Hepatocyte (in vitro differentiated cells): ENCODE data around the gene IL21R. TPM values are rescaled to one million over a fixed set of nuclear protein-coding genes. Genes with fewer than 3 reads are reported as not detected.

Source experiments
- DNase-seq: peaks from one replicate; pipeline ENCODE4 v3.0.0-alpha.2; 2016; ENCODE audit warnings: low spot score
- H2AFZ ChIP-seq: fragments of 200-600 bp; sonication (generic); 2 replicates; pipeline ENCODE4 v1.6.0; 2016; ENCODE audit warnings: antibody characterized with exemption, mild to moderate bottlenecking
- H3K27ac ChIP-seq: fragments of 200-600 bp; sonication (generic); 2 replicates; pipeline ENCODE4 v1.5.1; 2016; ENCODE audit warnings: mild to moderate bottlenecking
- H3K27me3 ChIP-seq: fragments of 200-600 bp; sonication (generic); 2 replicates; pipeline ENCODE4 v1.6.1; 2016
- H3K36me3 ChIP-seq: fragments of 200-600 bp; sonication (generic); replicated peaks from 2 replicates; pipeline ENCODE4 v1.5.1; 2016; ENCODE audit warnings: low read depth; ENCODE audit not compliant: insufficient read depth
- H3K4me1 ChIP-seq: fragments of 200-600 bp; sonication (generic); 2 replicates; pipeline ENCODE4 v1.5.1; 2016; ENCODE audit warnings: mild to moderate bottlenecking, moderate library complexity; ENCODE audit not compliant: insufficient read depth
- H3K4me2 ChIP-seq: fragments of 200-600 bp; sonication (generic); 2 replicates; pipeline ENCODE4 v1.6.0; 2016
- H3K4me3 ChIP-seq: fragments of 200-600 bp; sonication (generic); 2 replicates; pipeline ENCODE4 v1.5.1; 2016; ENCODE audit warnings: mild to moderate bottlenecking
- H3K79me2 ChIP-seq: fragments of 200-600 bp; sonication (generic); 2 replicates; pipeline ENCODE4 v1.6.0; 2017; ENCODE audit warnings: mild to moderate bottlenecking
- H3K9me2 ChIP-seq: fragments of 200-600 bp; sonication (generic); replicated peaks from 2 replicates; pipeline ENCODE4 v1.6.0; 2017; ENCODE audit warnings: mild to moderate bottlenecking; ENCODE audit not compliant: insufficient read depth
- H3K9me3 ChIP-seq: fragments of 200-600 bp; sonication (generic); 2 replicates; pipeline ENCODE4 v1.5.1; 2016; ENCODE audit warnings: low read depth, mild to moderate bottlenecking
- H4K20me1 ChIP-seq: fragments of 200-600 bp; sonication (generic); 2 replicates; pipeline ENCODE4 v1.6.0; 2016; ENCODE audit warnings: mild to moderate bottlenecking; ENCODE audit not compliant: insufficient read depth, poor library complexity, severe bottlenecking
- CTCF ChIP-seq: fragments of 200-600 bp; sonication (generic); IDR thresholded peaks from 2 replicates; pipeline ENCODE4 v1.5.1; 2016; ENCODE audit warnings: antibody characterized with exemption, mild to moderate bottlenecking; ENCODE audit not compliant: poor library complexity
- EZH2 ChIP-seq: fragments of 200-600 bp; sonication (generic); IDR thresholded peaks from 2 replicates; pipeline ENCODE4 v1.6.1; 2016; ENCODE audit warnings: antibody characterized with exemption, mild to moderate bottlenecking, borderline replicate concordance
- EZH2phosphoT487 ChIP-seq: fragments of 200-600 bp; sonication (generic); IDR thresholded peaks from one replicate; pipeline ENCODE4 v1.6.1; 2018; ENCODE audit warnings: antibody characterized with exemption, mild to moderate bottlenecking, low read depth, moderate library complexity; ENCODE audit not compliant: unreplicated experiment, severe bottlenecking
- WGBS: methylation state at CpG from one replicate; pipeline ENCODE4 v1.1.6; 2016; ENCODE audit warnings: low lambda C conversion rate; ENCODE audit errors: missing lambda C conversion rate; 5-methylcytosine and 5-hydroxymethylcytosine counted together
- polyA plus RNA-seq: library from polyadenylated mRNA; unstranded; fragments of >200 nt; fragmentation: Nextera tagmentation; extraction: Ambion mirVana; gene quantifications from 2 replicates; pipeline ENCODE4 v1.2.1, GENCODE V29; 2016
- total RNA-seq: library from RNA; depleted of rRNA; stranded (reverse); fragments of >200 nt; gene quantifications from 2 replicates; pipeline ENCODE4 v1.2.3, GENCODE V29; 2014

The IL21R gene
- total and polyA plus RNA-seq, 2 experiments from 2014 or later = 0.10 TPM; not detected in 1

GRCh38 chr16:27481282-27481934 lies 79.4 kb downstream of the IL21R start:
- H3K27ac ChIP-seq = no peak overlapping the region
- TF ChIP-seq CTCF (no peak), EZH2 (no peak), EZH2phosphoT487 (no peak)
- 98% methylated on average over 15 of the region's 15 CpGs for WGBS
- no peaks in the 10 kb centered on the region for H3K9me3 ChIP-seq
- no peaks in the 10 kb centered on the region for H4K20me1 ChIP-seq
- no peaks in the 10 kb centered on the region for H3K9me2 ChIP-seq
- no peak overlapping the region for H2AFZ ChIP-seq
- no peak for DNase-seq
- H3K4me2 ChIP-seq = no peak overlapping the region
- no peaks in the 10 kb centered on the region for H3K79me2 ChIP-seq
- no peaks in the 10 kb centered on the region for H3K36me3 ChIP-seq
- H3K4me3 ChIP-seq = no peak overlapping the region
- no peaks in the 10 kb centered on the region for H3K4me1 ChIP-seq
- H3K27me3 ChIP-seq = no peaks in the 10 kb centered on the region

GRCh38 chr16:27482397-27483087 lies 80.6 kb downstream of the IL21R start:
- Histone ChIP-seq H3K9me2 (no peaks in the 10 kb centered on the region), H3K9me3 (no peaks in the 10 kb centered on the region), H3K79me2 (no peaks in the 10 kb centered on the region), H3K27ac (no peak overlapping the region), H3K27me3 (no peaks in the 10 kb centered on the region), H2AFZ (no peak overlapping the region), H3K4me3 (no peak overlapping the region), H3K4me2 (no peak overlapping the region), H3K4me1 (no peaks in the 10 kb centered on the region), H3K36me3 (no peaks in the 10 kb centered on the region), H4K20me1 (no peaks in the 10 kb centered on the region)
- DNase-seq = no peak
- WGBS = 93% methylated on average over 10 of the region's 10 CpGs
- no peak for TF ChIP-seq EZH2
- TF ChIP-seq CTCF = no peak
- TF ChIP-seq EZH2phosphoT487 = no peak

GRCh38 chr16:27483088-27483437 lies 81.1 kb downstream of the IL21R start:
- H3K9me3 ChIP-seq = no peaks in the 10 kb centered on the region
- H3K9me2 ChIP-seq = no peaks in the 10 kb centered on the region
- H3K27ac ChIP-seq = no peak overlapping the region
- no peaks in the 10 kb centered on the region for H3K4me1 ChIP-seq
- H3K4me3 ChIP-seq = no peak overlapping the region
- no peak overlapping the region for H3K4me2 ChIP-seq
- H4K20me1 ChIP-seq = no peaks in the 10 kb centered on the region
- 91% methylated on average over 5 of the region's 5 CpGs for WGBS
- no peaks in the 10 kb centered on the region for H3K79me2 ChIP-seq
- TF ChIP-seq EZH2 (no peak), CTCF (no peak), EZH2phosphoT487 (no peak)
- no peaks in the 10 kb centered on the region for H3K27me3 ChIP-seq
- no peak for DNase-seq
- no peak overlapping the region for H2AFZ ChIP-seq
- H3K36me3 ChIP-seq = no peaks in the 10 kb centered on the region
